SK-N-SH treated with all-trans-retinoic acid at 6 μM for 48 hours (cell line): ENCODE results near the gene NIPBL.
"Not testable (repeated sequence)": the region's sequence is repeated elsewhere in the genome, so short reads cannot be mapped to it uniquely, and the experiment has no call there.

ENCODE experiments used
- ATAC-seq: fragments of 200-7000 bp; cut with Tn5 transposase; 3 replicates; pipeline ENCODE4 v1.9.1; 2020; ENCODE audit warnings: mild to moderate bottlenecking, moderate library complexity
- ARNTL ChIP-seq: fragments of 450-650 bp; formaldehyde crosslinking; IDR thresholded peaks from 2 replicates; pipeline ENCODE4 v1.5.0; 2020; ENCODE audit warnings: low read depth, mild to moderate bottlenecking, moderate library complexity, borderline replicate concordance
- BACH2 ChIP-seq: fragments of 250-450 bp; sonication (Bioruptor Pico); IDR thresholded peaks from 2 replicates; pipeline ENCODE4 v1.9.0; 2021; ENCODE audit warnings: mild to moderate bottlenecking, borderline replicate concordance
- CSDC2 ChIP-seq: fragments of 250-450 bp; sonication (Bioruptor Pico); IDR thresholded peaks from 2 replicates; pipeline ENCODE4 v1.5.0; 2020; ENCODE audit warnings: mild to moderate bottlenecking, moderate library complexity
- CSRNP3 ChIP-seq: fragments of 250-450 bp; sonication (Bioruptor Pico); IDR thresholded peaks from 2 replicates; pipeline ENCODE4 v1.5.1; 2021; ENCODE audit warnings: mild to moderate bottlenecking, moderate library complexity
- ESRRG ChIP-seq: fragments of 250-450 bp; sonication (Bioruptor Pico); IDR thresholded peaks from 2 replicates; pipeline ENCODE4 v1.6.1; 2021; ENCODE audit warnings: mild to moderate bottlenecking
- GLIS3 ChIP-seq: fragments of 250-450 bp; sonication (Bioruptor Pico); IDR thresholded peaks from 2 replicates; pipeline ENCODE4 v1.5.0; 2020; ENCODE audit warnings: mild to moderate bottlenecking, moderate library complexity
- ISL1 ChIP-seq: fragments of 250-450 bp; sonication (Bioruptor Pico); IDR thresholded peaks from 2 replicates; pipeline ENCODE4 v2.1.2; 2022; ENCODE audit warnings: mild to moderate bottlenecking, moderate library complexity
- OSR1 ChIP-seq: fragments of 250-450 bp; sonication (Bioruptor Pico); IDR thresholded peaks from 2 replicates; pipeline ENCODE4 v1.8.0; 2022; ENCODE audit warnings: moderate library complexity, mild to moderate bottlenecking, inconsistent platforms
- PATZ1 ChIP-seq: fragments of 250-450 bp; sonication (Bioruptor Pico); IDR thresholded peaks from 2 replicates; pipeline ENCODE4 v1.8.0; 2020; ENCODE audit warnings: mild to moderate bottlenecking, moderate library complexity, borderline replicate concordance
- POU6F1 ChIP-seq: fragments of 250-450 bp; sonication (Bioruptor Pico); IDR thresholded peaks from 2 replicates; pipeline ENCODE4 v1.8.0; 2021; ENCODE audit warnings: low read depth, mild to moderate bottlenecking, moderate library complexity, borderline replicate concordance
- PPARA ChIP-seq: fragments of 250-450 bp; sonication (Bioruptor Pico); IDR thresholded peaks from 2 replicates; pipeline ENCODE4 v1.5.0; 2020; ENCODE audit warnings: mild to moderate bottlenecking, borderline replicate concordance
- RARB ChIP-seq: fragments of 250-450 bp; sonication (Bioruptor Pico); IDR thresholded peaks from 2 replicates; pipeline ENCODE4 v1.8.0; 2021; ENCODE audit warnings: mild to moderate bottlenecking, moderate library complexity
- TCF4 ChIP-seq: fragments of 250-450 bp; sonication (Bioruptor Pico); IDR thresholded peaks from 2 replicates; pipeline ENCODE4 v1.8.0; 2021; ENCODE audit warnings: mild to moderate bottlenecking, moderate library complexity, borderline replicate concordance
- TOX ChIP-seq: fragments of 250-450 bp; sonication (Bioruptor Pico); IDR thresholded peaks from 2 replicates; pipeline ENCODE4 v1.8.0; 2021; ENCODE audit warnings: mild to moderate bottlenecking, moderate library complexity, borderline replicate concordance
- TSHZ2 ChIP-seq: fragments of 250-450 bp; sonication (Bioruptor Pico); IDR thresholded peaks from 2 replicates; pipeline ENCODE4 v1.5.0; 2020; ENCODE audit warnings: mild to moderate bottlenecking, moderate library complexity
- ZFP3 ChIP-seq: fragments of 250-450 bp; sonication (Bioruptor Pico); IDR thresholded peaks from 2 replicates; pipeline ENCODE4 v1.5.0; 2020; ENCODE audit warnings: mild to moderate bottlenecking, moderate library complexity
- ZFP30 ChIP-seq: fragments of 450-650 bp; formaldehyde crosslinking; IDR thresholded peaks from 2 replicates; pipeline ENCODE4 v1.5.0; 2022; ENCODE audit warnings: mild to moderate bottlenecking, moderate library complexity
- ZNF565 ChIP-seq: fragments of 450-650 bp; formaldehyde crosslinking; conservative IDR thresholded peaks from 2 replicates; pipeline ENCODE4 v1.5.0; 2020; ENCODE audit warnings: low read depth, mild to moderate bottlenecking, moderate library complexity
- ZNF70 ChIP-seq: fragments of 450-650 bp; formaldehyde crosslinking; IDR thresholded peaks from 2 replicates; pipeline ENCODE4 v1.5.0; 2020; ENCODE audit warnings: mild to moderate bottlenecking, moderate library complexity
- ZNF8 ChIP-seq: fragments of 450-650 bp; formaldehyde crosslinking; IDR thresholded peaks from 2 replicates; pipeline ENCODE4 v1.5.0; 2020; ENCODE audit warnings: mild to moderate bottlenecking, moderate library complexity

Gene NIPBL

GRCh38 chr5:36900283-36900682, 23.7 kb downstream of the NIPBL start (continued):
- TF ChIP-seq TSHZ2 (CRISPR knock-in tag) (no peak), ZFP3 (no peak), PPARA (no peak), ZNF70 (CRISPR knock-in tag) (no peak), POU6F1 (no peak), ZNF565 (no peak), TOX (CRISPR knock-in tag) (no peak)

GRCh38 chr5:36901077-36901476, 24.5 kb downstream of the NIPBL start:
- ATAC-seq = not testable (repeated sequence)

- ATAC-seq = no peak
- TF ChIP-seq ISL1 (CRISPR knock-in tag) = no peak
Measured at GRCh38 chr5:36901856-36902255, 25.3 kb downstream of the NIPBL start.

- ATAC-seq = no peak
- TF ChIP-seq ZFP30 (no peak), ESRRG (CRISPR knock-in tag) (no peak), PPARA (no peak), RARB (no peak), TSHZ2 (CRISPR knock-in tag) (no peak), BACH2 (CRISPR knock-in tag) (no peak), TCF4 (CRISPR knock-in tag) (no peak), OSR1 (CRISPR knock-in tag) (no peak), CSRNP3 (CRISPR knock-in tag) (no peak), ZNF565 (no peak), GLIS3 (CRISPR knock-in tag) (no peak), CSDC2 (CRISPR knock-in tag) (no peak), PATZ1 (CRISPR knock-in tag) (no peak), ARNTL (CRISPR knock-in tag) (no peak), TOX (CRISPR knock-in tag) (no peak), ZNF8 (CRISPR knock-in tag) (no peak)
Measured at GRCh38 chr5:36902353-36902752, 25.8 kb downstream of the NIPBL start.
